ENCODE results near the gene TBCD.

DNA sequence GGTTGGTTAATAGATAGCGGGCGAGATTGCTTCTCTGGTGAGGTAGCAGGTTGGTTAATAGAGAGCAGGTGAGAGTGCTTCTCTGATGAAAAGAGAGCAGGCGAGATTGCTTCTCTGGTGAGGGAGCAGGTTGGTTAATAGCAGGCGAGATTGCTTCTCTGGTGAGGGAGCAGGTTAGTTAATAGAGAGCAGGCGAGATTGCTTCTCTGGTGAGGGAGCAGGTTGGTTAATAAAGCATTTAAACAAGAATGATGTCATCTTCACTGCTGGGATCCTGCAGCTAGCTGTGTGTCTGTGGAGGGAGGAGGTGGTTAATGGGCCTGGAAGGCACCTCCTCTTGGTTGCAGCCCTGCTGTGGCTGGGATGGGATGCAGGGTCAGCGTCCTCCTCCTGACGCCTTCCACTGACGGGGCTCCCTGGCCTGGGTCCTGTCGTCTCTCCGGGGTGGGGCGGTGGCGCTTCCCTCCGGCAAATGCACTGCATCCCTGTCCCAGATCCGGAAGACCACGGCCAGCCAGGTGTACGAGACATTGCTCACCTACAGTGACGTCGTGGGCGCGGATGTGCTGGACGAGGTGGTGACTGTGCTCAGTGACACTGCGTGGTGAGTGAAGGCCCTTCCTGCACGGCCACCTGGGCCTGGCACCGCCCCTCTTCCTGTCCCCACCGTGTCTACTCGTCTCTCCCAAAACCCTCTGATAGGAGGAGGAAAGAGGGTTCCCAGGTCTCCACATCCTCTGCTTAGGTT lies 187.2 kb downstream of the TBCD start:
- TF ChIP-seq, protein P1, sequence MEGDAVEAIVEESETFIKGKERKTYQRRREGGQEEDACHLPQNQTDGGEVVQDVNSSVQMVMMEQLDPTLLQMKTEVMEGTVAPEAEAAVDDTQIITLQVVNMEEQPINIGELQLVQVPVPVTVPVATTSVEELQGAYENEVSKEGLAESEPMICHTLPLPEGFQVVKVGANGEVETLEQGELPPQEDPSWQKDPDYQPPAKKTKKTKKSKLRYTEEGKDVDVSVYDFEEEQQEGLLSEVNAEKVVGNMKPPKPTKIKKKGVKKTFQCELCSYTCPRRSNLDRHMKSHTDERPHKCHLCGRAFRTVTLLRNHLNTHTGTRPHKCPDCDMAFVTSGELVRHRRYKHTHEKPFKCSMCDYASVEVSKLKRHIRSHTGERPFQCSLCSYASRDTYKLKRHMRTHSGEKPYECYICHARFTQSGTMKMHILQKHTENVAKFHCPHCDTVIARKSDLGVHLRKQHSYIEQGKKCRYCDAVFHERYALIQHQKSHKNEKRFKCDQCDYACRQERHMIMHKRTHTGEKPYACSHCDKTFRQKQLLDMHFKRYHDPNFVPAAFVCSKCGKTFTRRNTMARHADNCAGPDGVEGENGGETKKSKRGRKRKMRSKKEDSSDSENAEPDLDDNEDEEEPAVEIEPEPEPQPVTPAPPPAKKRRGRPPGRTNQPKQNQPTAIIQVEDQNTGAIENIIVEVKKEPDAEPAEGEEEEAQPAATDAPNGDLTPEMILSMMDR (tag by site-specific recombination; IDR thresholded peaks at IDR 0.05), result no peak
- no peak for TF ChIP-seq ZNF747 (tag by site-specific recombination; IDR thresholded peaks at IDR 0.05)
- no peak for TF ChIP-seq ZNF133 (tag by site-specific recombination; IDR thresholded peaks at IDR 0.05)
- TF ChIP-seq, protein P2, sequence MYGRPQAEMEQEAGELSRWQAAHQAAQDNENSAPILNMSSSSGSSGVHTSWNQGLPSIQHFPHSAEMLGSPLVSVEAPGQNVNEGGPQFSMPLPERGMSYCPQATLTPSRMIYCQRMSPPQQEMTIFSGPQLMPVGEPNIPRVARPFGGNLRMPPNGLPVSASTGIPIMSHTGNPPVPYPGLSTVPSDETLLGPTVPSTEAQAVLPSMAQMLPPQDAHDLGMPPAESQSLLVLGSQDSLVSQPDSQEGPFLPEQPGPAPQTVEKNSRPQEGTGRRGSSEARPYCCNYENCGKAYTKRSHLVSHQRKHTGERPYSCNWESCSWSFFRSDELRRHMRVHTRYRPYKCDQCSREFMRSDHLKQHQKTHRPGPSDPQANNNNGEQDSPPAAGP (tag by site-specific recombination; IDR thresholded peaks at IDR 0.05), result 0 out of 2 replicates have a peak, but pooled peaks have one; percentile 14
- TF ChIP-seq, protein P3, sequence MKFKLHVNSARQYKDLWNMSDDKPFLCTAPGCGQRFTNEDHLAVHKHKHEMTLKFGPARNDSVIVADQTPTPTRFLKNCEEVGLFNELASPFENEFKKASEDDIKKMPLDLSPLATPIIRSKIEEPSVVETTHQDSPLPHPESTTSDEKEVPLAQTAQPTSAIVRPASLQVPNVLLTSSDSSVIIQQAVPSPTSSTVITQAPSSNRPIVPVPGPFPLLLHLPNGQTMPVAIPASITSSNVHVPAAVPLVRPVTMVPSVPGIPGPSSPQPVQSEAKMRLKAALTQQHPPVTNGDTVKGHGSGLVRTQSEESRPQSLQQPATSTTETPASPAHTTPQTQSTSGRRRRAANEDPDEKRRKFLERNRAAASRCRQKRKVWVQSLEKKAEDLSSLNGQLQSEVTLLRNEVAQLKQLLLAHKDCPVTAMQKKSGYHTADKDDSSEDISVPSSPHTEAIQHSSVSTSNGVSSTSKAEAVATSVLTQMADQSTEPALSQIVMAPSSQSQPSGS (tag by site-specific recombination; IDR thresholded peaks at IDR 0.05; ENCODE audit: low read depth), result peak; percentile 82
- no peak for TF ChIP-seq ZNF24 (tag by site-specific recombination; IDR thresholded peaks at IDR 0.05)
- TF ChIP-seq ZNF302 (tag by site-specific recombination; IDR thresholded peaks at IDR 0.05; ENCODE audit: low read depth), result no peak
- TF ChIP-seq ZXDB (tag by site-specific recombination; IDR thresholded peaks at IDR 0.05), result no peak
- no peak for TF ChIP-seq ZNF324 (tag by site-specific recombination; IDR thresholded peaks at IDR 0.05)

Measured in HEK293 (cell line).